Stimulated activated CD4-positive, alpha-beta T cell treated with anti-CD3 and anti-CD28 coated beads, Interleukin-15, amount 100 ng/mL, for 48 hours (primary cell): Measurements from ENCODE around the gene SLC10A6.
"Not testable (repeated sequence)": the region's sequence is repeated elsewhere in the genome, so short reads cannot be mapped to it uniquely, and the experiment has no call there.

ENCODE experiments used
- DNase-seq, 2 donors: peaks; one replicate each; pipeline ENCODE4 v3.0.0-alpha.2; 2020; ENCODE audit warnings: low read depth in 2 of 2

SLC10A6 gene, protein sequence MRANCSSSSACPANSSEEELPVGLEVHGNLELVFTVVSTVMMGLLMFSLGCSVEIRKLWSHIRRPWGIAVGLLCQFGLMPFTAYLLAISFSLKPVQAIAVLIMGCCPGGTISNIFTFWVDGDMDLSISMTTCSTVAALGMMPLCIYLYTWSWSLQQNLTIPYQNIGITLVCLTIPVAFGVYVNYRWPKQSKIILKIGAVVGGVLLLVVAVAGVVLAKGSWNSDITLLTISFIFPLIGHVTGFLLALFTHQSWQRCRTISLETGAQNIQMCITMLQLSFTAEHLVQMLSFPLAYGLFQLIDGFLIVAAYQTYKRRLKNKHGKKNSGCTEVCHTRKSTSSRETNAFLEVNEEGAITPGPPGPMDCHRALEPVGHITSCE

DNA sequence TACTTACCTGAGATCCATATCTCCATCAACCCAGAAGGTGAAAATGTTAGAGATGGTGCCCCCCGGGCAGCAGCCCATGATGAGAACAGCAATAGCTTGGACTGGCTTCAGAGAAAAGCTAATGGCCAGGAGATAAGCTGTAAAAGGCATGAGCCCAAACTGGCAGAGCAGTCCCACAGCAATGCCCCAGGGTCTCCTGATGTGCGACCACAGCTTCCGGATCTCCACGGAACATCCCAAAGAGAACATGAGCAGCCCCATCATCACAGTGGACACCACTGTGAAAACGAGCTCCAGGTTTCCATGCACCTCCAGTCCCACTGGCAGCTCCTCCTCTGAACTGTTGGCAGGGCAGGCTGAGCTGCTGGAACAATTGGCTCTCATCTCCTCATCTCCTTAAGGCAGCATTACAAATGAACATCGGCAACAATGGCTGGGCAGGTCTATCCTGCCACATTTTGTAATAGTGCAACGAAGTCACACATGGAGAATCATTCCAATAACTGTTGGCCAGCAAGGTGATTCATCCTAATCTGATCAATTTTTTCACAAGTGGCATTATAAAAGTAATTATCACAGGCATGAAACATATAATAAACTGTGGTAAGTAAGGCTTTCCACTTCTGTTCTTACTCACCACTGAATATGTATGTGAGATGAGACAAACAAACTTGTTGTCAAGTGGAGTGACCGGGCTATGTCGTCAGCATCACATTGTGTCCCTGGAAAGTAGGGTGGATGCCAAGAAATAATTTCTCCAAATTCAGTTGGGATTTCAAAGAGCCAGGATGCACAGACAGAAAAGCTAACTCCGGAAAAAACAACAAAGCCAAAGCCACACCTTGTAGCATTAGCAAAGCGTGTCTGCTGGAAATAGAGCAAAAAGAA lies at the start of gene SLC10A6:
TSS of gene SLC10A6 (minus strand) at position 653 of the 888 bp plus-strand sequence. CDS start at position 384, 269 bp downstream.
- DNase-seq = no peak

DNA sequence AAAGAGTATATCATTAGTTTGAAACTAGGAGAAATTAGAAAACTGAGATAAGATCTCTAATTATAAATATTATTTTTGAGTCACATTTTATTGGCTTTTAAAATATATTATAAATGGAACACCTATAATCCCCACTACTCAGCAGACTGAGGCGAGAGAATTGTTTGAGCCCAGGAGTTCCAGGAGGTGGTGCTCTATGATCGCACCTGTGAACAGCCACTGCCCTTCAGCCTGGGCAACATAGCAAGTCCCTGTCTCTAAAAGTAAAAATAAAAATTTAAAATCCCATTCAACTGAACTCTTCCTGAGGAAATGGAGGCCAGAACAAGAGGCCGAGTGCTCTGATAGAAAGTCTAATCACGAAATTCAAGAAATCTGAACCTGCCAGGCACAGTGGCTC lies 49.4 kb upstream of the SLC10A6 start:
- no peak for DNase-seq

DNA sequence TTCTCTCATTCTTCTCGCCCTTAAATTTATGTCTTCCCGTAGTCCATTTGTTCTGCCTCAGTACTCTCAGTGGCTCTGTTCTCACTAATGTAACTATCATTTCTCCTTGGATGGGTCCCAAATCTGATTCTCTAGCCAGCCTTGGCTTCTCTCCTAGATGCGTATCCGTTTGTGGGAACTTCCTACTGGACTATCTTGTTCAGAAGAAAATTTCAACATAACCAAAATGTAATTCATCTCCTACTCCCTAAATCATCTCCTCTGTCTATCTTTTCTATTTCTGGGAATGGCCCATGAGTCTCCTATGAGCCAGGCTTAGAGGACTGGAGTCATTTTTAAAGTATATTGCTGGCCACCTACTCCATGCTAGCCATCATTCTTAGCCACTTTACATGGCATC lies 47.4 kb upstream of the SLC10A6 start:
- DNase-seq = no peak

DNA sequence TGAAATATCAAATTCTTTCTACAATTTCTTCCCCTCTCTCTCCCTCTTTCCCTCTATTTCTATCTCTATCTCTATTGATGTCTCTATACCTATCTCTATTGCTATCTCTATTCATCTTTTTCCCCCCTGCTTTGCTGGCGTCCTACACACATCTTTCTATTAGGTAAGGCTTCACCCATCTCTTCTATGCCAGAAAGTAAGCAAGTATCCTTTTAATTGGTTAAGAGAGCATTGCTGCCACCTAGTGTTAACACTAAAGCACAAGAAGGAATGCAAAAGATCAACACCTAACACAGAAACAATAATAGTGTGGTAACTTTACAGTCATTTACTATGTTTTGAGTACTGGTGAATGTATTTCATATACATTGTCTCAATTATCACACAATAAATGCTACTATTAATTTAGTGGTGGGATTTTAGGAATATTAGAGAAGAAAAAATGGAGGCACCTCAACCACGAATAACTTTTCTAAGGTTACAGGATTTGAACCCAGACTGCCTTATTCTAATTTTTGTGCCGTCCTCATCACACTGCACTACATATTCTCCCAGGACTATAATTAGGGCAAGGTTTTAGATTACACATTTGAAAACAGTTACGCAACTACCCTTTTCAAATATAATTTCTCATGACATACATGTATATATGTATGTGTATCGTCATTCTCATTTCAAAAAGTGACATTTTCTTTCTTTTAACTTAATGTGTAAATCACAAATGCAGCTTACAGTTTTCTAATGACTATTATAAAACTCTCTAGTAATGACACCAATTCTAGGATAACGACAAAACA lies 46.7 kb upstream of the SLC10A6 start:
- DNase-seq = no peak

DNA sequence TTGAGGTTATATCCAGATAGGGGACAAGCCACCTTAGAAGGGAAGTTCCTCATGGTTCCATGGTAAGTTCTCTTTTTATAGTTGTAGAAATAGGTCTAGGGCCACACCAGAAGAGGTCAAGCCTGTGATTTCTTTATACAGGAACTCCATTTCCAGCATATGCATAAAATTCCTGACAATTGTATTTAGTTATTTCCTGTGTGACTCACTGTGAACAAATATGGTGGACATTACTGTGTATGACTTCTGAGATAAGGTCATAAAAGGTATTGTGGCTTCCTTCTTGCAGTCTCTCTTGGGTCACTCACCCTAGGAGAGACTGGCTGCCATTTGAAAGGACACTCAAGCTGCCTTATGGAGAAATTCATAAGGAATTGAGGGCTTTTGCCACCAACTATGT lies 45.3 kb upstream of the SLC10A6 start:
- no peak for DNase-seq

DNA sequence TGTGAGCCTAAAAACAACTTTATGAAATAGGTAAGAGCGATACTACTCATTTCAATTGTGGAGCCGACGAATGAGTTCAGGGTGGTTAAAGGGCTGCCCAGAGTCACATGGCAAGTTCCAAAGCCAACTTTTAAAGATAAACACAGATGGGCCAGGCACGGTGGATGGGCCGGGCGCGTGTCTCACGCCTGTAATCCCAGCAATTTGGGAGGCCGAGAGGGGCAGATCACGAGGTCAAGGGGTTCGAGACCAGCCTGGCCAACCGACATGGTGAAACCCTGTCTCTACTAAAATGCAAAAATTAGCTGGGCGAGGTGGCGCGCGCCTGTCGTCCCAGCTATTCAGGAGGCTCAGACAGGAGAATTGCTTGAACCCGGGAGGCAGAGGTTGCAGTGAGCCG lies 44.0 kb upstream of the SLC10A6 start:
- DNase-seq = no peak

DNA sequence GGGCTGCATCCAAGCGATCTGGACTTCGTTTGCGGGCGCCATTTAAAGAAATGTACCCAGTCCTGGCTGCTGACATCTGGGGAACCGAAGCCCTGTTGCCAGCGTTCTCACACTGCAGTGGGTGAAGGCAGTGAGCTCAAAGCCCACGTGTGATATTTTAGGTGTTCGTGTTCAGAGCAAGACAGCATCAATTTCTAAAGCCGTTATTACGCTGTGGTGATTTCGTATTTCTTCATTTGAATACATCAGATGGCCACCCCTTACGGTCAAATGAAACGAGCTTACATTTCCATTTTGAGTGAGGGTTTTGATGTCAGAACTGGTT lies 43.4 kb upstream of the SLC10A6 start:
- DNase-seq = no peak

DNA sequence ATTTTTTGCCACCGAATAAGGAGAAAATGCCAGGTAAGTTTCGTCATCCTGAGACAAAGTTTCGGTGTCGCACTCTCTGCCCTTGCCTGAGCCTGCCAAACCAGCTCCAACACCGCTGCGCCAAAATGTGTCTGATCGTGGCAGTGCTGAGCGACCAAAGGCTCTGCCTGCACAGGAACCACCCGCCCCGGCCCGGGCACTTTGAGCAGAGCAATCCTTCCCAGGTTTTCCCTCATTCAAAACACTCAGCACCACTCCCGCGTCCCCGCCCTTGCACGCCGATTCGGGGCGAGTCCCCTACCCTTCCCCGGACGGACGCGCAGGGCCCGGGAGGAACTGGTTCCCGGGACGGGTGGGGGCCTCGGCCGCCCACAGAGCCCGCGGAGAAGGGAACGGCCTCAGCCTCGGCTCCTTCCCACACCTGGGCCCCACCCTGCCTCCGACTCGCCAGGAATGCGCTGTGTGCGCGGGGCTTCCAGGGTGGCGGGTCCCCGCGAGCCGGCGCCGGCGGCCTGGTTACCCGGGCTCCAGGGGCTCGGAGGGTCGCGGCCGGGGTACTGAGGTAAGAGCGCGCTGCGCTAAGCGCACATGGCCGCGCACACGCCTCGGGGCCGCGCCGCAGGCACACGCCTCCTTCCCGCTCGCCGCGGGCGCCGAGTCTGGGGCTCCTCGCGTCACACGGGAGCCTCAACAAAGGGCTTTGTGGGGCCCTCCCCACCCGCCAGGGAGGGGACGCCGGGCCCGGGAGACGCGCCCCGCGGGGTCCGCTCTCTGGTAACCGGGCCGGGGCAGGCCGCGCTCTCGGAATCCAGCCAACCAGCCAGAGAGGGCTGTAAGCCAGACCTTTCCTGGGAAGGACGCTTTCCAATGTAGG lies 42.8 kb upstream of the SLC10A6 start, which contains the start of gene C4orf36:
TSS of gene C4orf36 (minus strand) at position 661 of the 874 bp plus-strand sequence. CDS start 902 bp downstream, outside the sequence.
- DNase-seq = no peak

DNA sequence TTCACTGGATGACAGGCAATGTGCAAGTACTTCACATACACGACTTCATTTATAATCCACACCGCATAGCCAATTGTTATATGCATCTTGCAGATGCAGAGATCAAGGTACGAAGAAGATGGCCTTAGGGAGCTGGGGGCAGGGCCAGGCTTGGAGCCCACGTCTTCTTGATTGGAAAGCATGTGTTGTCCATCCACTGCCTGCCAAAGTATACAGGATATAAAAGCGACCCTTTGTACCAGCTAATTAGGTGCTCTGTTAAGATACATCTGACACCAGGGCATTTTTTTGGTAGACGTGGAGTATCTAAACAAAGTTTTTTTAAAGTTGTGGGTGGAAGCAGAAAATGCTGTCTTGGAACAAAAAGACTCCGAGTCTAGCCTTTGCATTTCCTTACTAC lies 41.6 kb upstream of the SLC10A6 start:
- DNase-seq = no peak

DNA sequence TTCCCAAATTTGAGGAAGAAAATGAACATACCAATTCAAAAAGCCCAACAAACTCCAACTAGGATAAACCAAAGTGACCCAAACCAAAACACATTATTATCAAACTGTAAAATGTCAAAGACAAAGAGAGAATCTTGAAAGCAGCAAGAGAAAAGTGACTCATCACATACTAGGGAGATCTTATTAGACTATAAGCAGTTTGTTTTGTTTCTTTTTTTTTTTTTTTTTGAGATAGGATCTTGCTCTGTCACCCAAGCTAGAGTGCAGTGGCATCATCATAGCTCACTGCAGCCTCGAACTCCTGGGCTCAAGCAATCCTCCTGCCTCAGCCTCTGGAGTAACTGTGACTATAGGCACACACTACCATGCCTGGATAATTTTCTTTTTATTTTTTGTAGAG lies 30.5 kb upstream of the SLC10A6 start:
- no peak for DNase-seq

DNA sequence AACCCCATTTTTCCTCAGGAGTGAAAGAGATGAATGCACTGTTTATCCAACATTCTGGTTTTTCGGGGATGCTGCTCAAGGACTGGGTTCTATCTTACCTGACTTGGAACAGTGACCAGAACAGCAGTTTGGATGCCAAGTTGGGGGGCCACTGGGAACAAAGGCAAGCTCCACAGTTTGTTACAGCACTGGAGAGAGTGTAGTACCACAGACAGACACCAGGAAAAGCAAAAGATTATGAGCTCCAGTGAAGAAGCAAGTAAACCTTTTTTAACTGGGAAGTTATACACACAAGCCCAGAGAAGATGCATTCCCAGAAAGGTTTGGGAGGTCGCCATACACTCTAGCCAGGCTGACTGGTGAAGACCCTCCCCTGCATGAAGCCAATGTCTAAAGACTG lies 29.5 kb upstream of the SLC10A6 start:
- DNase-seq = no peak

DNA sequence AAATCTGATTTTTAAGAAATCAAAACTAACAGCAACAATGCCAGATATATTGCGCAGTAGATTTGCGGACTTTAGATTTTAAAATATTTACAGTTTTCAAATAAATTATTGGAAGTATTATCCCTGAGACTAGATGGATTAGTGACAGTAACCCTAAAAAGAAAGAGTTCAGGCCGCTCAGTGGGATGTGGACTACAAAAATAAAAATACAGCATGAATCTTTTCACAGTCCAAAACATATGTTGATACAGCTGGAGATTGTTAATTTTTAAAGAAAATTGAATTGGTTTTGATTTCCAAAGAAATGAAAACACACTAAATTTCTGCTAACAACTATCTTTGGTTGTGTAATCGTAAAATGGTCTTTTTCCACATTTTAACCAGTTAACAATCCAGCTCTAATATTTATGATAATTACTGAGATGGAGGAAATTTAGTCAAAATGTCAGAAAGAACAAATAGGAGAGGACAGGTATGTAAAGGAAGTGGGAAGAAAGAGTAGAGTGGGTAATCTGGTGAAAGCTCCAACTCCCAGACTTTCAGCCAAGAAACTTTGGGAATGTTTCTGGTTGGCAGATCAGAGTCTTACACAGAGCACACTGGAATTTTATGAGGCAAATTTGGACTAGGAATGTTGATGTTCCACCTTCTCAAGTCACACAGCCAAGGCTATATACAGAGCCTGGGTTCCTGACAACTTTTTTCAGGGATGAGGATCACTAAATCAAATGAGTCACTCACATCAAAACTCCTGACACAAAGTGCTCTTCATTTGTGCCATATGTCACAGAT lies 27.9 kb upstream of the SLC10A6 start:
- DNase-seq = no peak

DNA sequence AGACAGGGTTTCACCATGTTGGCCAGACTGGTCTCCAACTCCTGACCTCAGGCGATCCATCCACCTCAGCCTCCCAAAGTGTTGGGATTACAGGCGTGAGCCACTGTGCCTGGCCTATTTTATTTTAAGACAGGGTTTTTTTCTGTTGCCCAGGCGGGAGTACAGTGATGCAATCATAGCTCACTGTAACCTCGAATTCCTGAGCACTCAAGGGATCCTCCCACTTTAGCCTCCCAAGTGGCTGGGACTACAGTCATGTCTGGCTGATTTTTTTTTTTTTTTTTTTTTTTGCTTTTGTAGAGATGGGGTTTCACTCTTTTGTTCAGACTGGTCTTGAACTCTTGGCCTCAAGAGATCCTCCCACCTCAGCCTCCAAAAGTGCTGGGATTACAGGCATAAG lies 26.3 kb upstream of the SLC10A6 start:
- not testable (repeated sequence) for DNase-seq

DNA sequence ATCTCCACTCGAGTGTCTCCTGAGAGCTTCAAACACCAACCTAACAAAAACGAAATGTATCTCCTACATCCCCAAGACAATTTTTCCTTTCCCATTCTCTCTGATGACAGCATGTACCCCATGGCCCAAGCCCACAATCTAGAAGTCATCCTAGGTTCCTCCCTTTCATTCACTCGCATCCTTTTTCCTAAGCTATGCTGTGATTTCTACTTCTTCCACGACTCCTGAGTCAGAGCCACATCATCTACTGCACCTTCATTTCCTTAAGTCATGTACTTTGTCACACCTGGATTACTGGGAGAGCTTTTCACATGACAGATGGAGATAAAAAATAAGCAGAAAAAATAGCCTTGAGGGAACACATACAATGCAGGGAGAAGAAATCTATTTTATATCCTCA lies 23.0 kb upstream of the SLC10A6 start:
- DNase-seq = no peak

DNA sequence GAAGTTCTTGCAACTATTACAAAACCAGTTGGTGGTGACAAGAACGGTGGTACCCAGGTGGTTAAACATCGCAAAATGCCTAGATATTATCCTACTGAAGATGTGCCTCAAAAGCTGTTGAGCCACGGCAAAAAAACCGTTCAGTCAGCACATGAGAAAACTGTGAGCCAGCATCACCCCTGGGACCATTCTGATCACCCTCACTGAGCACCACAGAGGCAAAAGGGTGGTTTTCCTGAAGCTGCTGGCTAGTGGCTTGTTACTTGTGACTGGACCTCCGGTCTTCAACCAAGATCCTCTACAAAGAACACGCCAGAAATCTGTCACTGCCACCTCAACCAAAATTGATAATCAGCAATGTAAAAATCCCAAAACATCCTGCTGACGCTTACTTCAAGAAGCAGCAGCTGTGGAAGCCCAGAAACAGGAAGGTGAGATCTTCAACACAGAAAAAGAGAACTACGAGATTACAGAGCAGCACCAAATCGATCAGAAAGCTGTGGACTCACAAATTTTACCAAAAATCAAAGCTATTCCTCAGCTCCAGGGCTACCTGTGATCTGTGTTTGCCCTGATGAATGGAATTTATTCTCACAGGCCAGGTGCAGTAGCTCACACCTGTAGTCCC lies 21.4 kb upstream of the SLC10A6 start:
- no peak for DNase-seq

DNA sequence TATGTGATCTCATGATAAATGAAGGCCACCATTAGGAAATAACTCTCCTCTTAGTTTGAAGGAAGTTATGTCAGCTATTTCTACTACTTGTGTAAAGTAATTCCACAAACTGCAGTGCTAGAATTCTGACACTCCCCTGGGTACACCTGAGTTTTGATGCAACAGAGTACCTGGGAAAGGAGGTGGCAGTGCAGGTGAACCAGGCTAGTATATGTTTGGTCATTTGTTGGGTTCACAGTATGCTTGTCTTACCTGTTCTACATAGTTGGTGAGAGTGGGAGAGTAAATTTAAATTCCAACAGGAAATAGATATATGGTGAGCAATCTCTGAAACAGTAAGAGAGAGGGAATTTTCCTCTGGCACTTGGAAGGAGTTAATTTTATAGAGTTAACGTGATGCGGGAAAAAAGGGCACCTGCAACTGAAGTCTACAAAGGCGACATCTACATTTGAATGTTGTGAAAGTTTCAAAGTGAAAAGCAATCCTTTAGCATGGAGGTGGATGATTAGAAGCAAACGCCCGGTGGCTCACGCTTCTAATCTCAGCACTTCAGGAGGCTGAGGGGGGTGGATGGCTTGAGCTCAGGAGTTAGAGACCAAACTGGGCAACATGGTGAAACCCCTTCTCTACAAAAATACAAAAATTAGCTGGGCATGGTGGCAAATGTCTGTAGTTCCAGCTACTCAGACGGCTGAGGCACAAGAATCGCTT lies 8.3 kb upstream of the SLC10A6 start:
- DNase-seq = no peak

DNA sequence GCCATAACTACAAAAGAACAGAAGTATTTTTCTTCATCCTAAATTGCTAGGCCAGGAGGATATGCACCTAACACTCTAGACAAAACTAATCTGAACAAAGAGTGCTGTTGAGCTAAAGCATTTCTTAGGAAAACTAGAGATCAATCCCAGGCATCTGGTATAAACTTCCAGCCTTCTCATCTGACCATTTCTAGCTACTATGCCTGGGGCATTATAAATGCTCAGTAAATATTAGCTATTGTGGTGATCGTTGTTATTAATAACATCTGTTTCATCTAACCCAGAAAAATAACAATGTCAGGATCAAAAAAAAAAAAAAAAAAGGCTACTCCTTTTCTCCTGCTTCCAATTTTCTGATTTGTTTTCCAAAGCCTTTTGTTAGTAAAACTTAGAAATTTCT lies 7.7 kb upstream of the SLC10A6 start:
- no peak for DNase-seq

DNA sequence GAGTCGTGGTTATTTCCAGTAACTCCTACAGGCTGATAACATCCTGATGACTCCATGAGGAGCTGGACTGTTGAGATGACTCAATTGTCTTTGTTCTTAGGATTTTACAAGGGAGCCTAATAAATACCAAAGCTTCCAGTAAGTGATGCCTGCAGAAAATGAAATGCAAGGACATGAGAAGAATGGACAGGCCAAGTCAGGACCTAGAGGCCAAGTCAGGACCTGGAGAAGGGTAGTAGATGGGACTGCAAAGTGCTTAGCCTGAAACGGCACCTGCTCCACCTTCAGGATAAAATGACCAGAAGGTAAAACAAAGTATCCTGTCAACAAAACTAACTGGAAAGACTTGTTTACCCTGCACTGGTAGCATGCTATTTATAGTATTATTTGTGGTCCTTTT lies 6.4 kb upstream of the SLC10A6 start:
- no peak for DNase-seq

DNA sequence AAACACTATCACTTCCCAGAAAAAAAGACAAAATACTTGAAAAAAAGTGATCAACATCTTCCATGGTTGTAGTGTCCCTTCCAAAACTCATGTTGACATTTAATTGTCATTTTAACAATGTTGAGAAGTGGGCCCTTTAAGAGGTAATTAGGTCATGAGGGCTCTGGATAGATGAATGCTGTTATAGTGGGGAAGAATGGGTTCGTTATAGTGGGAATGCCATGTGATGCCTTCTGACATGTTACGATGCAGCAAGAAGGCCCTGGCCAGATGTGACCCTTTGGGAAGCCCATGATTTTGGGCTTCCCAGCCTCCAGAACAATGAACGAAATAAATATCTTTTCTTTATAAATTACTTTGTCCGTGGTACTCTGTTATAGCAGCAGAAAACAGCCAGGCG lies 4.0 kb upstream of the SLC10A6 start:
- DNase-seq = no peak
